HepG2 (cell line): ENCODE results near the gene GGA3. TPM values are rescaled to one million over a fixed set of nuclear protein-coding genes. Genes with fewer than 3 reads are reported as not detected.

Experiments used
- DNMT1 ChIP-seq: sonication (generic); formaldehyde crosslinking; IDR thresholded peaks from 2 replicates; pipeline ENCODE4 v1.5.1; 2020; ENCODE audit warnings: mild to moderate bottlenecking, missing genetic modification reagents
- DNMT3B ChIP-seq: conservative IDR thresholded peaks from 2 replicates; pipeline ENCODE4 v1.6.1; 2016; ENCODE audit warnings: missing biosample characterization, control low read depth
- KDM5A ChIP-seq: fragments of 200-600 bp; sonication (generic); IDR thresholded peaks from 2 replicates; pipeline ENCODE4 v1.7.0; 2018; ENCODE audit warnings: antibody characterized with exemption, mild to moderate bottlenecking, low read length, borderline replicate concordance
- KLF9 ChIP-seq: IDR thresholded peaks from 2 replicates; pipeline ENCODE4 v1.6.1; 2016; ENCODE audit warnings: low read depth
- MAF1 ChIP-seq: sonication (generic); formaldehyde crosslinking; IDR thresholded peaks from 2 replicates; pipeline ENCODE4 v1.5.0; 2020; ENCODE audit warnings: missing genetic modification reagents, borderline replicate concordance
- MAZ ChIP-seq, 2 experiments: sonication (generic) in 1 of 2; formaldehyde crosslinking in 1 of 2; IDR thresholded peaks; 2 replicates each; pipeline versions ENCODE4 v1.5.0 to v1.6.1; 2012 to 2020; ENCODE audit warnings: low read depth in 2 of 2, mild to moderate bottlenecking in 2 of 2, borderline replicate concordance in 1 of 2, improper control_type of control experiment in 1 of 2, low read length in 1 of 2, missing genetic modification reagents in 1 of 2, moderate library complexity in 1 of 2
- MED13 ChIP-seq: sonication (generic); formaldehyde crosslinking; IDR thresholded peaks from 2 replicates; pipeline ENCODE4 v1.5.0; 2020; ENCODE audit warnings: missing genetic modification reagents
- RELA ChIP-seq: sonication (generic); formaldehyde crosslinking; IDR thresholded peaks from 2 replicates; pipeline ENCODE4 v1.4.0; 2020; ENCODE audit warnings: missing genetic modification reagents
- SP140L ChIP-seq: sonication (generic); formaldehyde crosslinking; IDR thresholded peaks from 2 replicates; pipeline ENCODE4 v1.4.0; 2020; ENCODE audit warnings: missing genetic modification reagents, borderline replicate concordance
- THAP11 ChIP-seq: IDR thresholded peaks from 2 replicates; pipeline ENCODE4 v1.6.1; 2016; ENCODE audit warnings: missing biosample characterization, missing genetic modification reagents
- ZBTB26 ChIP-seq: IDR thresholded peaks from 2 replicates; pipeline ENCODE4 v1.6.1; 2016; ENCODE audit warnings: missing compliant biosample characterization, missing genetic modification reagents, borderline replicate concordance
- ZC3H13 ChIP-seq: sonication (generic); formaldehyde crosslinking; IDR thresholded peaks from 2 replicates; pipeline ENCODE4 v1.8.1; 2023; ENCODE audit warnings: mild to moderate bottlenecking, missing genetic modification reagents, moderate library complexity
- ZNF720 ChIP-seq: sonication (generic); formaldehyde crosslinking; IDR thresholded peaks from 2 replicates; pipeline ENCODE4 v1.4.0; 2020; ENCODE audit warnings: missing genetic modification reagents
- ZNF766 ChIP-seq: sonication (generic); formaldehyde crosslinking; IDR thresholded peaks from 2 replicates; pipeline ENCODE4 v1.5.0; 2020; ENCODE audit warnings: missing genetic modification reagents, borderline replicate concordance
- polyA plus RNA-seq, 8 experiments: library from polyadenylated mRNA; depleted of rRNA in 3 of 8; stranded (reverse) in 7 of 8; unstranded in 1 of 8; fragments of >200 nt; fragmentation: Illumina TruSeq in 4 of 8; extraction: Trizol in 4 of 8; gene quantifications; 2 replicates each; pipeline versions ENCODE4 v1.2.1 to v1.2.3, GENCODE V29; 2011 to 2016; ENCODE audit warnings: low read depth in 4 of 8, missing spikeins in 1 of 8, mixed read lengths in 1 of 8; ENCODE audit not compliant: insufficient read depth in 1 of 8
- total RNA-seq, 5 experiments: library from RNA; depleted of rRNA; stranded (reverse); fragments of >200 nt; fragmentation: Illumina TruSeq; extraction: Trizol; gene quantifications; 2 replicates each; pipeline ENCODE4 v1.2.3, GENCODE V29; 2016; ENCODE audit warnings: low read depth in 1 of 5
- TF ChIP-seq, protein P1 (sequence below): sonication (generic); formaldehyde crosslinking; IDR thresholded peaks from 2 replicates; pipeline ENCODE4 v1.4.0; 2020; ENCODE audit warnings: missing genetic modification reagents
- TF ChIP-seq, protein P2 (sequence below): sonication (generic); formaldehyde crosslinking; IDR thresholded peaks from 2 replicates; pipeline ENCODE4 v1.5.0; 2020; ENCODE audit warnings: mild to moderate bottlenecking, missing genetic modification reagents, borderline replicate concordance
- TF ChIP-seq, protein P3 (sequence below): sonication (generic); formaldehyde crosslinking; conservative IDR thresholded peaks from 2 replicates; pipeline ENCODE4 v1.4.0; 2020; ENCODE audit warnings: missing genetic modification reagents
- TF ChIP-seq, protein P4 (sequence below): sonication (generic); formaldehyde crosslinking; IDR thresholded peaks from 2 replicates; pipeline ENCODE4 v1.5.0; 2020; ENCODE audit warnings: missing genetic modification reagents
- TF ChIP-seq, protein P5 (sequence below): fragments of 450-650 bp; IDR thresholded peaks from 2 replicates; pipeline ENCODE4 v1.6.1; 2017

Gene GGA3
- total and polyA plus RNA-seq, 2 of the 13 experiments (the other 11 are each of a cell fraction or from before 2014, with no cell fraction given): 28.4 to 43.7 TPM

- TF ChIP-seq, protein P1, sequence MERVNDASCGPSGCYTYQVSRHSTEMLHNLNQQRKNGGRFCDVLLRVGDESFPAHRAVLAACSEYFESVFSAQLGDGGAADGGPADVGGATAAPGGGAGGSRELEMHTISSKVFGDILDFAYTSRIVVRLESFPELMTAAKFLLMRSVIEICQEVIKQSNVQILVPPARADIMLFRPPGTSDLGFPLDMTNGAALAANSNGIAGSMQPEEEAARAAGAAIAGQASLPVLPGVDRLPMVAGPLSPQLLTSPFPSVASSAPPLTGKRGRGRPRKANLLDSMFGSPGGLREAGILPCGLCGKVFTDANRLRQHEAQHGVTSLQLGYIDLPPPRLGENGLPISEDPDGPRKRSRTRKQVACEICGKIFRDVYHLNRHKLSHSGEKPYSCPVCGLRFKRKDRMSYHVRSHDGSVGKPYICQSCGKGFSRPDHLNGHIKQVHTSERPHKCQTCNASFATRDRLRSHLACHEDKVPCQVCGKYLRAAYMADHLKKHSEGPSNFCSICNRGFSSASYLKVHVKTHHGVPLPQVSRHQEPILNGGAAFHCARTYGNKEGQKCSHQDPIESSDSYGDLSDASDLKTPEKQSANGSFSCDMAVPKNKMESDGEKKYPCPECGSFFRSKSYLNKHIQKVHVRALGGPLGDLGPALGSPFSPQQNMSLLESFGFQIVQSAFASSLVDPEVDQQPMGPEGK (CRISPR knock-in tag): peak; percentile 88
- TF ChIP-seq, protein P2, sequence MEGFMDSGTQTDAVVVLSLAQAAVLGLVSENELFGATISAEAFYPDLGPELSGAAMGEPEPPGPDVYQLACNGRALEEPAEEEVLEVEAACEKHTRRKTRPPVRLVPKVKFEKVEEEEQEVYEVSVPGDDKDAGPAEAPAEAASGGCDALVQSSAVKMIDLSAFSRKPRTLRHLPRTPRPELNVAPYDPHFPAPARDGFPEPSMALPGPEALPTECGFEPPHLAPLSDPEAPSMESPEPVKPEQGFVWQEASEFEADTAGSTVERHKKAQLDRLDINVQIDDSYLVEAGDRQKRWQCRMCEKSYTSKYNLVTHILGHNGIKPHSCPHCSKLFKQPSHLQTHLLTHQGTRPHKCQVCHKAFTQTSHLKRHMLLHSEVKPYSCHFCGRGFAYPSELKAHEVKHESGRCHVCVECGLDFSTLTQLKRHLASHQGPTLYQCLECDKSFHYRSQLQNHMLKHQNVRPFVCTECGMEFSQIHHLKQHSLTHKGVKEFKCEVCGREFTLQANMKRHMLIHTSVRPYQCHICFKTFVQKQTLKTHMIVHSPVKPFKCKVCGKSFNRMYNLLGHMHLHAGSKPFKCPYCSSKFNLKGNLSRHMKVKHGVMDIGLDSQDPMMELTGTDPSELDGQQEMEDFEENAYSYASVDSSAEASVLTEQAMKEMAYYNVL (CRISPR knock-in tag): peak; percentile 63
- TF ChIP-seq, protein P3, sequence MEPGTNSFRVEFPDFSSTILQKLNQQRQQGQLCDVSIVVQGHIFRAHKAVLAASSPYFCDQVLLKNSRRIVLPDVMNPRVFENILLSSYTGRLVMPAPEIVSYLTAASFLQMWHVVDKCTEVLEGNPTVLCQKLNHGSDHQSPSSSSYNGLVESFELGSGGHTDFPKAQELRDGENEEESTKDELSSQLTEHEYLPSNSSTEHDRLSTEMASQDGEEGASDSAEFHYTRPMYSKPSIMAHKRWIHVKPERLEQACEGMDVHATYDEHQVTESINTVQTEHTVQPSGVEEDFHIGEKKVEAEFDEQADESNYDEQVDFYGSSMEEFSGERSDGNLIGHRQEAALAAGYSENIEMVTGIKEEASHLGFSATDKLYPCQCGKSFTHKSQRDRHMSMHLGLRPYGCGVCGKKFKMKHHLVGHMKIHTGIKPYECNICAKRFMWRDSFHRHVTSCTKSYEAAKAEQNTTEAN (CRISPR knock-in tag): no peak
- no peak for TF ChIP-seq MAZ (IDR thresholded peaks at IDR 0.05; ENCODE audit: borderline replicate concordance, low read depth, low read length)
- TF ChIP-seq MAZ (CRISPR knock-in tag; IDR thresholded peaks at IDR 0.05; ENCODE audit: low read depth): peak; percentile 72
- TF ChIP-seq KLF9 (CRISPR knock-in tag): peak; percentile 74; the same call in 1 of the 2 replicates
- TF ChIP-seq KDM5A: no peak
- TF ChIP-seq SP140L (CRISPR knock-in tag): no peak
- no peak; the same call in 1 of the 2 replicates for TF ChIP-seq ZNF766 (CRISPR knock-in tag)
- no peak for TF ChIP-seq ZNF720 (CRISPR knock-in tag)
- TF ChIP-seq, protein P4, sequence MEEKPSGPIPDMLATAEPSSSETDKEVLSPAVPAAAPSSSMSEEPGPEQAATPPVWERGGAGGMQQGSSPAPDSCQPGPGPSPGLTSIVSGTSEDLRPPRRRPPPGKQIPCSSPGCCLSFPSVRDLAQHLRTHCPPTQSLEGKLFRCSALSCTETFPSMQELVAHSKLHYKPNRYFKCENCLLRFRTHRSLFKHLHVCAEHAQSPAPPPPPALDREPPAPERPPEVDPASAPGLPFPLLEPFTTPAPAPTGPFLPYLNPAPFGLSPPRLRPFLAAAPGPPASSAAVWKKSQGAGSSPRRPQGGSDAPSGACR (CRISPR knock-in tag): peak; percentile 90
- peak; percentile 87 for TF ChIP-seq THAP11 (CRISPR knock-in tag)
- no peak for TF ChIP-seq RELA
- TF ChIP-seq DNMT1 (CRISPR knock-in tag): no peak
- no peak; the same call in 1 of the 2 replicates for TF ChIP-seq DNMT3B (CRISPR knock-in tag)
- TF ChIP-seq ZC3H13 (CRISPR knock-in tag): 0 out of 2 replicates have a peak, but pooled peaks have one; percentile 55
- no peak; the same call in 1 of the 2 replicates for TF ChIP-seq ZBTB26
- TF ChIP-seq MAF1: no peak
- no peak for TF ChIP-seq MED13 (CRISPR knock-in tag)
- TF ChIP-seq, protein P5, sequence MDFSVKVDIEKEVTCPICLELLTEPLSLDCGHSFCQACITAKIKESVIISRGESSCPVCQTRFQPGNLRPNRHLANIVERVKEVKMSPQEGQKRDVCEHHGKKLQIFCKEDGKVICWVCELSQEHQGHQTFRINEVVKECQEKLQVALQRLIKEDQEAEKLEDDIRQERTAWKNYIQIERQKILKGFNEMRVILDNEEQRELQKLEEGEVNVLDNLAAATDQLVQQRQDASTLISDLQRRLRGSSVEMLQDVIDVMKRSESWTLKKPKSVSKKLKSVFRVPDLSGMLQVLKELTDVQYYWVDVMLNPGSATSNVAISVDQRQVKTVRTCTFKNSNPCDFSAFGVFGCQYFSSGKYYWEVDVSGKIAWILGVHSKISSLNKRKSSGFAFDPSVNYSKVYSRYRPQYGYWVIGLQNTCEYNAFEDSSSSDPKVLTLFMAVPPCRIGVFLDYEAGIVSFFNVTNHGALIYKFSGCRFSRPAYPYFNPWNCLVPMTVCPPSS: no peak
Observed at GRCh38 chr17:75308732-75309629, 47.6 kb upstream of the GGA3 start (continued).
